Tongue (tissue), 2 donors: ENCODE results near the gene FANCG. TPM values are rescaled to one million over a fixed set of nuclear protein-coding genes. Genes with fewer than 3 reads are reported as not detected.

Source experiments
- small RNA-seq: library from RNA; depleted of rRNA; stranded (forward); fragments of <200 nt; gene quantifications from one replicate; pipeline ENCODE3, GENCODE V24; 2014; ENCODE audit warnings: low replicate concordance
- total RNA-seq: library from RNA; depleted of rRNA; stranded (reverse); fragments of >200 nt; gene quantifications from one replicate; pipeline ENCODE4 v1.2.3, GENCODE V29; 2014

Gene FANCG
- total RNA-seq, 1 donor from 2014 or later = 18.3 TPM

Small RNAs within 50 kb of the gene (small RNA-seq; reads per million reads assigned to genes)
- not detected for gene RN7SL338P

Other genes starting within 250 kb of the FANCG start
- 0.31 TPM for gene PHF24, start 121.7 kb downstream of the FANCG start, total RNA-seq
- 72.4 TPM for gene DNAJB5, start 90.2 kb downstream of the FANCG start, total RNA-seq
- 201 TPM for gene VCP, start 7.3 kb downstream of the FANCG start, total RNA-seq
- 13.4 TPM for gene PIGO, start 16.6 kb upstream of the FANCG start, total RNA-seq
- 88.3 TPM for gene STOML2, start 23.2 kb upstream of the FANCG start, total RNA-seq
- 14.6 TPM for gene ATOSB, start 35.9 kb upstream of the FANCG start, total RNA-seq
- gene UNC13B, start 82.1 kb upstream of the FANCG start, total RNA-seq = 33.0 TPM